Iris pigment epithelial cell (primary cell): ENCODE measurements around the gene FAAH.
"Not testable (repeated sequence)": the region's sequence is repeated elsewhere in the genome, so short reads cannot be mapped to it uniquely, and the experiment has no call there.

Experiments used
- DNase-seq: peaks from one replicate; pipeline ENCODE4 v3.0.0-alpha.2; 2011; ENCODE audit warnings: low read depth

Gene FAAH

DNA sequence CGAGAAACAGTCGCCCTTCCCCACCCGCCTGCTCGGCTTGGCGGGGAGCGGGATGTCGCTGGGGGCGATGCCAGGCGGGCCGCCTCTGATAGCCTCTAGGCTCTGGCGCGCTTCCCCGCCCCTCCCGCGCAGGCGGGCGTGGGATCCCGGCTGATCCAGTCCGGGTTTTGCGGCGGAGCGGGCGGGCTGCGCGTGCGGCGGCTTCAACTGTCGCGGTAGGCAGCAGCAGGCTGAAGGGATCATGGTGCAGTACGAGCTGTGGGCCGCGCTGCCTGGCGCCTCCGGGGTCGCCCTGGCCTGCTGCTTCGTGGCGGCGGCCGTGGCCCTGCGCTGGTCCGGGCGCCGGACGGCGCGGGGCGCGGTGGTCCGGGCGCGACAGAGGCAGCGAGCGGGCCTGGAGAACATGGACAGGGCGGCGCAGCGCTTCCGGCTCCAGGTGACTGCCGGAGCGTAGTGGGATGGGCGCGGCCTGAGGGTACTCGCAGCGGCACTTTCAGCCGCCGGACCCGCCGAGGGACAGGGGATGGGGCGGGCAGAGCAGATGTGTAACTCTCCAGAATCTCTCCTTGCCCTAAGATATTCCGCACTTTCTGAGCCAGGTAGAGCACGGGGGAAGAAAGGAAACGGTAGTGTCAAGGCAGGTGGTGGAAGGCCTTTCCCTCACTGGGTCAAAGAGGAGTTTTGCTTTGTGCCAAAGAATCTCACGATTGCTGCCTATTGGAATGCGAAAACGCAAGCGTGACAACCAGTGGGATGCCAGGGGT is at the start of gene FAAH:
Gene FAAH, plus strand, starts transcription at position 210 of the 764 bp plus-strand sequence. Its CDS starts 32 bp downstream, at position 242.
- DNase-seq = peak; percentile 52

DNA sequence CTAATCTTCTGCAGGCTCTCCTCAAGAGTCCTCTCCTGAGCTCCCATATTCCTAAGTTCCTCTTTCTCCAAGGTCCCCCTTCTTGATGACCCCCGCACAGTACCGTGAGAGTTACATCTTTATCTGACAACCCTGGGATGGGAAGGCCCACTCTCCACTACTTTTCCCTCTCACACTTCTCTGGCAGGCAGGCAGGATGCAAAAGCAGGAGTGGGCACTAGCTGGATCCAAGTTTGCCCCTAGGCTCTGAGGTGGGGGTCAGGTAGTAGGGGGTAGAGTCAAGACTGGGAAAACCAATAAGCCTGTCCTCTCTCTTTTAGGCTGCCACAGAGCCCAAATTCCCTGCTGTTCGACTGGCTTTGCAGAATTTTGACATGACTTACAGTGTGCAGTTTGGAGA is 49.6 kb upstream of the FAAH start:
- no peak for DNase-seq

DNA sequence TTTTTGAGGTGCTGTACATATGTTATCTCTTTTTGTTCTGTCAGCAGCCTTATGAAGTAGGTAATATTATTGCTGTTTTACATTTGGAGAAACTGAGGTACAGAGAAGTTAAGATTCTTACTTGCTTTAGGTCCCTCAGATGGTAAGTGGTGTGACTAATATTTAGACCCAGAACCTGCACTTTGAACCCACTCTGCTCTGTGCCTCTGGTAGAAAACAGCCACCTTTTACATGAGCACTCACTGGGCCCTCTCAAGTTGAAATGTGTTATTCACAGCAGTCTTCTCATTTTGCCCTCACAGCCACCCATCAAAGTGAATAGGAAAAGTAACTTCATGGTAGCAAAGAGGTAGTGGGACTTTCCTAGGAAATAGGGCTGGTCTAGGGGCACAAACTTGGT is 48.8 kb upstream of the FAAH start:
- DNase-seq = no peak

- no peak for DNase-seq
Observed at GRCh38 chr1:46352363-46352762, 41.8 kb upstream of the FAAH start.

- DNase-seq = not testable (repeated sequence)
Observed at GRCh38 chr1:46355920-46356319, 38.2 kb upstream of the FAAH start.

DNA sequence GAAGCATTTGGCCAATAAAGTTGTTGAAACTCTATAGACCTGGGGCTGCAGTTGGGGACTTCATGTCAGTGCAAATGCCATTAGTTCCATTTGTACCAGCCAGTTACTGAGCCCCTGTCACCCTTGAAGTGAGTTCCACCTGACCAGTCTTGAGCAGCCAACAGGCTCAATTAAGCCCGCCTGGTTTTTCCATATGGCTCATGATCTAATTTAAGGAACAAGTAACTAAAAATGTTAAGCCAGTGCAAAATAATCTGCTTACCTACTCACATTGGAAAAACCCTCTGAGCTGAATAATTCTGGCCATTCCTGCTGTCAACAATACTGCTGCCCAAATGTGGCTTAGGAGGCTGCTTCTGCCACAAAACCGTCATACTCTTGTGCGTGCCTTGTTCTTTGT is 32.0 kb upstream of the FAAH start:
- no peak for DNase-seq

GRCh38 chr1:46363121-46363520 is 31.0 kb upstream of the FAAH start:
- no peak for DNase-seq

DNA sequence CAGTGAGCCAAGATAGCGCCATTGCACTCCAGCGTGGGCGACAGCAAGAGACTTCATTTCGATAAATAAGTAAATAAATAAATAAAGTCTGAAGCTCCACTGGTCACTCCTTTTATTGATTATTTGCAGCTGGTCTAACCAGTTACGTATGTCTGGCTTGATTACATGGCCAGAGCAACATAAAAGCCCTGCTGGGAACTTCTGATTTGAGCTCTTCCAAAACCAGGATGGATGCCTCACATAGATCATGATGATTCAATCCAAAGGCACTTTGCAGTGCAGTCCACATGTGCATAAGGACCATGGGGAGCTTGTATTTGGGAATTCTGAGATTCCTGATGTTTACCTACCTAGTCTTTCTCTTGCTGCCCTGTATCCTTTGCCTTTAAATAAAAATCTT is 29.5 kb upstream of the FAAH start:
- DNase-seq = peak; percentile 17

GRCh38 chr1:46365796-46366195 is 28.3 kb upstream of the FAAH start:
- DNase-seq = not testable (repeated sequence)

DNA sequence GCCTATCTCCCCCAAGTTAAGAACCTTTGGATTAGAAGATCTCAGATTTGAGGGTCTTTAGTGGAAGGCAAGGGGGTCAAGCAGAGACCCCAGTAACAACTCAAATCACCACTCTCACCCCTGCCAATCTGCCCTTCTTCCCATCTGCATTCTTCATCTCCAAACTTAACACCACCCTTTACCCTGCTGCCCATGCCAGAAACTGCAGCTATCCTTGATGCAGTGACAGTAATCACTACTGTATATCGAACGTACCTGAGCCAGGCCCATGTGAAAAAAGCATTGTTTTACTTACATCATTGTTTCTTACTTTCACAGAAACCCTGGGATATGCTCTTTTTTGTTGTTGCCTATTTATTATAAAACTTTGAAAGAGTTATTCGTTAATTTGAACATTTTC is 27.0 kb upstream of the FAAH start:
- no peak for DNase-seq

DNA sequence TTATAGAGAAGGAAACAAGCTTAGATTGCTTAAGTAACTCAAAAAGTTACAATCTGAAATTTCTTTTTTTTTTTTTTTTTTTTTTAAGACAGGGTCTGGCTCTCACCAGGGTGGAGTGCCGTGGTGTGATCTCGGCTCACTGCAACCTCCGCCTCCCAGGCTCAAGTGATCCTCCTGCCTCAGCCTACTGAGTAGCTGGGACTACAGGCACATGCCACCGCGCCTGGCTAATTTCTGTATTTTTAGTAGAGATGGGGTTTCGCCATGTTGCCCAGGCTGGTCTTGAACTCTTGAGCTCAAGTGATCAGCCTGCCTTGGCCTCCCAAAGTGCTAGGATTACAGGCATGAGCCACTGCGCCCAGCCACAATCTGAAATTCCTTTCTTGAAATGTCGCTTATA is 26.4 kb upstream of the FAAH start:
- DNase-seq = not testable (repeated sequence)

GRCh38 chr1:46368791-46369190 is 25.3 kb upstream of the FAAH start:
- no peak for DNase-seq

DNA sequence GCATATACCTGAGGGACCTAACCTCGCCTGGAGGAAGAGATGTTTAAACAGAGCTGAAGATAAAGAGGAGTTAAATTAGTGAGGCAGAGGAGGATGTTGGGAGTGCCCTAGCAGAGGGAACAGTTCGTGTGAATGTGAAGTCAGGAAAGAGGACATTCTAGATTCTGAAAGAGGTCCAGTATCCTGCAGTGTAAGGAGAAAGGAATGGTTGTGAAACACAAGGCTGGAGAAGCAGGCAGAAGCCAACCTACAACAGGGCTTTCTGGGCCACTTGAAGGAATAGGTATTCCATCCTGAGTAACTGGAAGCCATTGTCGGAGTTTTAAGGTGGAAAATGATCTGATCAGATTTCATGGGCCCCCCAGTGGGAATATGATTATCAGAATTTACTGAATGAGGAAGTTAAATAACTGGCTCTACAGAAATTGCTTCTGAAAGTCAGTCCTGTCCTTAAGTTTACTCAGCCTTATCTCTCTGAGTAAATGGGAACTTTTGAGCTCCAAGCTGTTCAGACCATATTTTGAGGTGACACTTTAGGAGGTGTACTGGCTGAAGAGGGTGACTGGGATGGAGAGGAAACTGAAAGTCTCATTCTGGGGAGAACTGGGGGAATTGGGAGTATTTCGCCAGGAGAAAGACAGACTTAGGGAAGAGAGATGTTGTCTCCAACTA is 24.4 kb upstream of the FAAH start:
- peak; percentile 13 for DNase-seq

GRCh38 chr1:46370214-46370633 is 23.9 kb upstream of the FAAH start:
- DNase-seq = peak; percentile 22

GRCh38 chr1:46372431-46372830 is 21.7 kb upstream of the FAAH start:
- no peak for DNase-seq

GRCh38 chr1:46379996-46380395 is 14.1 kb upstream of the FAAH start:
- DNase-seq = no peak

- DNase-seq = no peak
Observed at GRCh38 chr1:46380508-46380907, 13.6 kb upstream of the FAAH start.

GRCh38 chr1:46393510-46393909 is 607 bp upstream of the FAAH start:
- no peak for DNase-seq

DNA sequence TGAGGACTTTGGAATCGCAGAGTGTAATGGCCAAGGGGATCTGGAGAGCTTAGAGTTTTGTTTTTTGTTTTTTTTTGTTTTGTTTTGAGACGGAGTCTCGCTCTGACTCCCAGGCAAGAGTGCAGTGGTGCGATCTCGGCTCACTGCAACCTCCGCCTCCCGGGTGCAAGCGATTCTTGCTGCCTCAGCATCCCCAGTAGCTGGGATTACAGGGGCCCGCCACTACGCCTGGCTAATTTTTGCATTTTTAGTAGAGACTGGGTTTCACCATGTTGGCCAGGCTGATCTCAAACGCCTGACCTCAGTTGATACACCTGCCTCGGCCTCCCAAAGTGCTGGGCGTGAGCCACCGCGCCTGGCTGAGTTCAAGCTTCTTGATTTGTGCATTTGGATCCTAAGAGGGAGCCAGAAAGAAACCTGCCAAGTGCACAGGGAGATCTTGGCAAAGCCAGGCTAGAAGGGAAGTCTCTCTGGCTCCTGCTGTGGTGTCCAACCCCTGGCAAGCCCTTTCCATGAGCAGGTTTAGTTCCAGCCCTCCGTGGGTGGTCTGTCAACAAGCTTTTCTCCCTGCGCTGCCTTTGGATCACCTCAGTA is 852 bp downstream of the FAAH start:
- no peak for DNase-seq

DNA sequence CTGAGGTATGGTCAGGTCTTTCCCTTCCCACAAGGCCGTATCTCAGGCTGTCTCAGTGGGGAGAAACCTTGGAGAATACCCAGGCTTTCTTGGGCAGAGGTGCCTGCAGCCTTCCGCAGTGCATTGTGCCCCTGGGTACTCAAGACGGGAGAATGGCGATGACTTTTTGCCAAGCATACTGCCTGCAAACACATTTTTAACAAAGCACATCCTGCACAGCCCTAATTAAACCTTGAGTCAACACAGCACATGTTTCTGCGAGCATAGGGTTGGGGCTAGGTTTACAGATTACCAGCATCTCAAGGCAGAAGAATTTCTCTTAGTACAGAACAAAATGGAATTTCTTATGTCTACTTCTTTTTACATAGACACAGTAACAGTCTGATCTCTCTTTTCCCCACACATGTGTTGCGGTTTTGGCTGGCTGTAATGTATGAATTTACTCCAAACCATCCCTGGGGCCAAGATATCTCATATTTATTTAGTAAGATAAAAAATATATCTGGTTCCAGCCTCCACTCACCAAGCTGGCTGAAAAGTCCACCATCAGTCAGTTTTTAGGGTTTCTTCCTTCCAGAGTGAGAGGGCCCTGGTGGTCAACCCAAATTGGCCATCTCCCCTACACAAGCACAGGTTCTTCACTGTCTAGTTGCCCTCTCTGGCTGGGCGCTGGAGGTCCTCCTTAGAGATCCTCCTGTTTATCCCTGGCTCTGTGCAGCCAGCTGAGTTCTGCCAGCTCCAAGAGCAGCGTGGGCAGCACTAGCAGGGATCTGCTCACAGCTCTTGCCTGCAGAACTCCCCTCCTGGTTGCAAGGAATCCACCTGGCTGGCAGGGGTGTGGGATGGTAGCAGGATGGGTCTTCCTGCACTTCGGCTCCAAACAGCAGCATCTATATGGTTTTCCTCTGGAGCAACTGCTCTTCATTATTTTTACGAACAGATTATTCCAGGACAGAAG is 2.6 kb downstream of the FAAH start:
- no peak for DNase-seq

GRCh38 chr1:46399307-46399706 is 5.2 kb downstream of the FAAH start:
- DNase-seq = no peak

DNA sequence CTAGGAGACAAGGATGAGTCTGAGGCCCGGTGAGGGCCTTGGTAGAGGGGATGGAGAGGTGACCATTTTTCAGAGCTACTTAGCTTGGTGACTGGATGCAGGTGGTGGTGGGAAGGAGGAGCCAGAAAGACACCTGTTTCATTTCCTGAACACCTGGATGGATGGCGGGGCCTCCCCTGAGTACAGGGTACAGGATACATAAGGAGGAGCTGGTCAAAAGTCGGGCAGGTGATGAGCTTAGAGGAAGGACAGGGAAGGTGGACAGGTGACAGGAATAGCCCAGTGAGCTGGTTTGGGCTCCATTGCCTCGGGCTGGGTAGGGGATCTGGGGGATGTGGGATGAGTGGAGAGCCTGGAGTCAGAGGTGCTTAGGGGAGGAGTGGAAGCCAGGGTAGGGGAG is 6.3 kb downstream of the FAAH start:
- no peak for DNase-seq
